OCI-M2 (cell line): ENCODE results near the gene TIMM21.
A peak's percentile ranks its signal among the peaks of the same experiment; 100 is the strongest.

Experiments used
- DNase-seq: peaks from one replicate; lab custom pipeline; 2025; ENCODE audit not compliant: unreplicated experiment; lab: John Stamatoyannopoulos, UW

Gene TIMM21, protein sequence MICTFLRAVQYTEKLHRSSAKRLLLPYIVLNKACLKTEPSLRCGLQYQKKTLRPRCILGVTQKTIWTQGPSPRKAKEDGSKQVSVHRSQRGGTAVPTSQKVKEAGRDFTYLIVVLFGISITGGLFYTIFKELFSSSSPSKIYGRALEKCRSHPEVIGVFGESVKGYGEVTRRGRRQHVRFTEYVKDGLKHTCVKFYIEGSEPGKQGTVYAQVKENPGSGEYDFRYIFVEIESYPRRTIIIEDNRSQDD

DNA sequence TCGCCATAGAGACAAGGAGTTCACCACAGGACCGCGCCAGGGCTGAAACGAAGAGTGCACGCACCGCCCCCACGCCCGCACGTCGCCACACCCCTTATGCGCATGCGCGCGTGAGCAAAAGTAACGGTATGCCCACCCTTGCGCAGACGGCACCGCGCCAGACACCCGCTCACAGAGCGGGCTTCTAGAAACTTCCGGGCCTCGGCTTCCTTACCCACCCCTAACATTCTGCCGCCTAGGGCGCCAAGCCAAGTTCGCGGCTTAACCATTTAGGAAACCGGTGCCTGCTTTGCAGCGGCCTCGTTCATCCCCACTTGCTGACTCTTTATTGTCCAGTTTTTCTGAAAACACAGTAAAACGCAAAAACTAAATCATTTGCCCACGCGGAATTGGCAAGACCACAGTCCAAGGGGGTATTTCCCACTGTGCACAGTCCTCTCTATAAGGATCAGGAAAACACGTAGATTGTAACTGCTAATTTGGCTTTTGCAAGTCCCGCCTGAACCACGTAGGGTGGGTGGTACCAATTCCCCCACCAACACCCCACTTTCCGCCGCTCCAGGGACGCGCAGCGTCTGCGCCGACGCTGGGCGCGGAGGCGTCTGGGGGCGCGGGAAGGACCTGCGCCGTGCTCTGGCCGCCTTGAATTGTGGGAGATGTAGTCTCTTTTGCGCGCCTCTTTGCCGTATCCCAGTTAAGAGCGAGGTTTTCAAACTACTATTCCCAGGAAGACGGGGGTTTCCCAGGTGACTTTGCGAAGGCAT, at the start of gene TIMM21, which contains the start of gene FBXO15:
TIMM21 (plus strand) TSS at position 745 of the 764 bp plus-strand sequence. CDS start 286 bp downstream, outside the sequence.
FBXO15 (minus strand) TSS at position 56 of the 764 bp plus-strand sequence; CDS start at position 7, 49 bp downstream.
- DNase-seq: peak; percentile 54

DNA sequence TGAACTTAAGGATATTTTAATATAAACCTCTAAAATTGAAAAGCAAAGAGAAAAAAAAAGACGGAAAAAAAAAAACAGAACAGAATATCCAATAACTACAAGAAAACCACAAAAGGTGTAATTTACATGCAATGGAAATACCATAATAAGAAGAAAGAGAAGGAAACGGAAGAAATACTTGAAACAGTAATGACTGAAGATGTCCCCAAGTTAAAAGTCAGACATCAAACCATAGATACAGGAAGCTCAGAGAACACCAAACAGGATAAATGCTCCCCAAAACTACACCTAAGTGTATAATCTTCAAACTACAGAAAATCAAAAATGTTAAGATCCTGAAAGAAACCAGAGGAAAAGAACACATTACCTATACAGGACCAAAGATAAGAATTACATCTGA, 39.9 kb upstream of the TIMM21 start:
- DNase-seq: no peak

DNA sequence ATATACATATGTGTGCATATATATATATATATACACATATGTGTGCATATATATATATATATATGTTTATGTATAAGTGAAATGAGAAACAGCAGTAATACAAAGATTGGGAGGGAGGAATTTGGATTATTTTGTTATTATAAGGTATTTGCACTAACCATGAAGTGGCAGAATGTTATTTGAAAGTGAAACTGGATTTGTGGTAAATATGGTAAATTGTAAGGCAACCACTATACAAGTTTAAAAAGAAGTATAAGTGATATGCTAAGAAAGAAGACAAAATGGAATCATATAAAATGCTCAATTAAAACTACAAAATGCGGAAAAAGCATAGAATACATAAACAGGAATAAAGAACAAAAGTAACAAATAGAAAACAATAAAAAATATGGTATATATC, 38.2 kb upstream of the TIMM21 start:
- DNase-seq: no peak

DNA sequence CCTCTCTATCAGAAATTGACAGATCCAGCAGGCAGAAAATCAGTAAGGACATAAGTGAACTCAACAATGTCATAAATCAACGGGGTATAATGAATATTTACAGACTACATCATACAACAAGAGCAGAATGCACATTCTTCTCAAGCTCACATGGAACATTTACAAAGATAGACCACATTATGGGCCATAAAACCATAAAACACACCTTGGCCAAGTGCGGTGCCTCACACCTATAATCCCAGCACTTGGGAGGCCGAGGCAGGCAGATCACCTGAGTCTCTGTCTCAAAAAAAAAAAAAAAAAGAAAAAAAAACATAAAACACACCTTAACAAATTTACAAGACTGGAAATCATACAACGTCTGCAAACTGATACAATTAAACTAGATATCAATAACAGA, 37.3 kb upstream of the TIMM21 start:
- DNase-seq: no peak

DNA sequence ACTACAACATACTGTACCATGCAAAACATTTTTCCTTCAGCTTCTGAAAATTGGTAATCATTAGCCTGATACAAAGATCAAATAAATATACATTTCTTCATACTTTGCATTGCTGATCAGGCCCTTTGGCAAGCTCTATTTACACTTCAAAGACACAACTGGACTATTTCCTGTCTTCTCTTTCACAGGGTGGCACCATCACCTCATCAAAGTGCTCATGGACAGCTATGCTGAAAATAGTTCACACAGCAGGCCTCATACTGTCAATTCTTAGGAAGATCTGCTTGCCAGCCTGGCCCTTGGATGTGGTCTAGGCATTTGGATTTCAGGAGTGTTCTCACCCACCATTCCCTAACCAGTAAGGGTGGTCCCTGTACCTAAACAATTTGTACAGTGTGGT, 34.6 kb upstream of the TIMM21 start:
- DNase-seq: no peak

DNA sequence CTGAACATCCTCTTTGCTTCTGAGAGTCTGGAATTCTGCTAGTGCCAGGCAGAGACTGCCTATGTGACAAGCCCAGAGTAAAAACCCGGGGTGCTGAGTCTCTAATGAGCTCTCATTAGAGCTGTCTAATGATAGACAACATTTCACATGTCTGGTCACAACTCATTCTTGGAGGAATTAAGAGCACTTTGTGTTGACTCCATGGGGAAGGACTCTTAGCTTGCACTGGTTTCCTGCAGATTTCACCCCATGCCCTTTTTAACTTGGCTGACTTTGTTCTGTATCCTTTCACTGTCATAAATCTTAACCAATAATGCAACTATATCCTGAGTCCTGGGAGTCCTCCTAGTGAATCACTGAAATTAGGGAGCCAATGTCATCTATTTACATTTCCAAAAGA, 34.2 kb upstream of the TIMM21 start:
- no peak for DNase-seq

DNA sequence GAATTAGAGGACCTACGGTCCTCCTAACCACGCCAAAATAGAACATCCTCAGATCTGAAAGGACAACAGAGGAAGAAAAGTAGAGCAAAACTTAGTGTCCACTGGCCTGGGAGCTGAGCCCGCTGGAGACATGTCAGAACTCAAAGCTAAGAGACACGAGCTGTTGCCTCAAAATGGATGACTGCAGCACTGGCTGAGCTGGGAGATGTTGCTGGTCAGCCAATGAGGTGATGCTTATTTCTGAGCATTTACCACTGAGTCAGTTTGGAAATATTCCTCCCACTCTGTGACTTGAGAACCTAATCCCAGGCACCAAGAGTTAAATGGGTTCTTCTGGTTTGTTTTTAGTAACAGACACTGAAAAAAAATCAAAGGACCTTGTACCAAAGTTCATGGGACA, 33.3 kb upstream of the TIMM21 start:
- no peak for DNase-seq

DNA sequence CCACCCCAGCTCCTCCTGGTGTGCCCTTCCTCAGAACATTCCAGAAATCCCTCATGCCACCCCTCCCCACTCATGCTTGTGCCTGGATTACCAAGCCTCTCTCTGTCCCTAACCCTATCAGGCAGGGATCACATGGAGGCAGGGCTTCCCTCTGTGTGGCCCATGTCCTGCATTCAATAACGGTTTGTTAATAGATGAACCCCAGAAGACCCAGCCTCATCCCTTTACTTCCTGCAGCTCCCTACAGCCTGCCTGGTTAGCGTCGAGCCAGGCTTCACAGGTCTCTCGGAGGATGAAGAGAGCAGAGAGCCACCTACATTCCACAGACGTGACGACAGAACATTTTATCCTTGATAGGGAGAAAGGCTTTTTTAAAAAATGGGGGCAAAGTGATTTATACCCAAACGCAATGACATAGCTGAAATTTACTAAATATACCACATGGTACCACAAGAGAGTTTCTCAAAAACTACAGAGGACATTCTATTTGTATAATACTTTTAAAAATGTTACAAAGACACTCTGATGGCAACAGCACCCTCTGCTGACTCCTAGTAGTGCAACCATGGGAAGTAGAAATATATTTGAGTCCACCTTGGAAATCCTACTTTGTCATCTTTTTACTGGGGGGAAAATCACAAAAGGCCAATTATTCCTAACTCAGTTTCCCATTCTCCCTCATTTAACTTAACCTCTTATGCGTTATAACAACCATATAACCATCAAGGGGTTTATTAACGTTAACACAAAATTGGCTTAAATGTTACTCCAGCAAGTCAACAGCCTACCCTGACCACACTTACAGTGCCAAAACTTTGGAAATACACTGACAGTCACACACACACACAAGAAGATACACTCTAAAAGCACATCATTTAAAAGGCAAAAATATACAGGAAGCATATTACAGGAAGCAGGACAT, 31.4 kb upstream of the TIMM21 start:
- no peak for DNase-seq

DNA sequence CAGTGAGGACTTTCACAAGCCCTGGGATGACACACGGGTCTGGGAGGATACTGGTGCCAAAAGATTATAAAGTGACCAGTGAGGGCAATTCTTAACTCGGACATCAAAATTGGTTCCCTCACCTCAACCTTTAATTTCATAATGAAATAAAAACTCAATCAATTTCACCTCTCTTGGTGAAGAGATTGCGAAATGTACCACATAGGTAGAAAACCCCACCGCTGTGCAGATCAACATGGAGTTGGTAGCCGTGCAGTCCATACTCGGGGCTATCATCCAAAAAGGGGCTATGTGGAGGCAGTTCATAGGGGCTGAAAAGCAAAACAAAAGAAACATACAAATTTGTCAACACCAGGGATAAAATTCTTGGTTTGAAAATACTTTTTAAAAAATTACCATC, 25.1 kb upstream of the TIMM21 start:
- DNase-seq: no peak

DNA sequence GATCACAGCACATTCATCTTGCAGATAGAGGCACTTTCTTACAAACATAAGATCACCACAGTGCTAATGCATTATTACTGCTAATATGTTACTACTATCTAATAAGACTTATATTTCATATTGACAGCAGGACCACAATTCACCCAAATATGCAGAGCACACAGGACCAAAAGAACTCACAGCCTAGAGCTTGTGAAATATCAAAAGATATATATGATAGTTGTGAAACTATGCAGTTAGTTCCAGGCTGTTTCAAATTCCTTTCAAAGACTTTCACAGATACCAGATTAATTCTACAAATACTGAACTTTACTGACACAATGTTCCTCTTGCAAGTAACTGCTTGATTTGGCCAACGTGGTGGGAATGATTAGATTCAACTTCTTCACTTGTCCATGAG, 23.7 kb upstream of the TIMM21 start:
- no peak for DNase-seq

DNA sequence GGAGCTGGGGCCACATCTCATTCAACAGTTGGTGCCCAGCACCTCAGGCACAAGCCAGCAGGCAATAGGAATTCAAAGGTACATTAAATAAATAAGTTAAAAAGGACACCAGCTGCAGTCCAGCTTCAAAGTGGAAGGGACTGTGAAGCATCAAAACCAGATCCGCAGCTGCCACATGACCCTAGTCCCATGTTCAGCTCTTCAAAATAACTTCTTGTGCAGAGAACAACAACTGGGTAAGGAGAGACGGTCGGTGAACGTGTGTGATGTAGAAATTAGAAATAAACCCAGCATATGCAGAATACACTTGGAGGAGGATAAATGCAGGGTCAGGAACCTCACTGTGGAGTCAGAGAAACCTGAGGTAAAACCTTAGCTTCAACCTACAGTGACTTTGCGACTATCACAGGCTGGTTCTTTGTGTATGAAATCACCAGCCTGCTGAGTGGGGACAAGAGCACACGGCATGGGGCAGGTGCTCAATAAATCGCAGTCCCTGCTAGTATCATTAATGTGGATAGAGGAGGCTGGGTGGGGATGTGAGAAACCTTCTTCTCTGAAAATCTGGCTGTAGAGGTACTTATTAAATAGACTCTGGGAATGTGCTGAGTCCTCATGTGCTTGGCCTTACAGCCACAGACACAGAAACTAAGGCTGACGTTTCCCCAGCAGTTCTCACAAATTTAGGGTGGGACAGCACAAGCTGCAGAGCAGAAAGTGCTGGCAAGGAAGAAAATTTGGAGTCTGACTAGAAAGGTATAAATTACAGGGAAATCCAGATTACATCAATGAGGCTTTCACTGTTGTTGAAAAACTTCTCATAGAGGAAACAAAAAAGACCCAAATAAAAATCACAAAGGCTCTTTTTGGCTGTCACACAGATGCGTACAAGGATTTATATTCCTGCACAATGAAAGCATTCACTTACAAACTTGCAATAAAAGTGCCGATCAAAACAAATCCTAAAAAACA, 21.4 kb upstream of the TIMM21 start:
- no peak for DNase-seq

DNA sequence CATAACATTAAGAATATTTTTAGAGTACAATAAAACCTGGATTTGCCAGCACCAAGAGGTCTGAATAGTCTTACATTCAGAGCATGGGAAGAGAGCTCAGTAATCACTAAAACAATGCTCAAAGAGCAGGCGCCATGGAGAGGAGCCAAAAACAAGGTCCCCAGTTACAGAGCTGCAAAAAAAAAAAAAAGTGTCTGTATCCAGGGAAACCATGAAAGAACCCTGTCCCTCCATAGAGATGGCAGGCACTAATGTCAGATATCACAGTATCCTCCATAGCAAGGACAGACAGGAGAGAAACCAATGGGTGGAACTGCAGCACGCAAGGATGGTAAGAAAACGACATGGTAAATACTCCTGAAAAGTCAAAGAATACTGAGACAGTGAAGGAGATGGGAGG, 20.2 kb upstream of the TIMM21 start:
- no peak for DNase-seq

DNA sequence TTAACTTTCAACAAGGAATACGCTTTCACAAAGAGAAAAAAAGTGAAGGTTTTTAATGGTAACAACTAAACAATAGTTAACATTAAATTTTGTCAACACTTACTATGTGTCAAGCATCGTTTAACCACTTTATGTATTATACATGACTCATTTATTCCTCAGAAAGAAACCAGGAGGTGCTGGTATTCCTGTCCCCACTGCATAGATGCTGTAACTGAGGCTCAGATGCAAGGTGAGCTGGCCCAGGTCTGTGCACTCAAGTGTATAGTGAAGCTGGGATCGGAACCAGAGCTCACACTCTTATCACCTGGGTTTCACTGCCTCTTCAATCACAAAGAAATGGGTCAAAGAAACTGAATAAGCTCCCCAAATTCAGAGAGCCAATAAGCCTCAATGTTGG, 17.2 kb upstream of the TIMM21 start:
- no peak for DNase-seq

DNA sequence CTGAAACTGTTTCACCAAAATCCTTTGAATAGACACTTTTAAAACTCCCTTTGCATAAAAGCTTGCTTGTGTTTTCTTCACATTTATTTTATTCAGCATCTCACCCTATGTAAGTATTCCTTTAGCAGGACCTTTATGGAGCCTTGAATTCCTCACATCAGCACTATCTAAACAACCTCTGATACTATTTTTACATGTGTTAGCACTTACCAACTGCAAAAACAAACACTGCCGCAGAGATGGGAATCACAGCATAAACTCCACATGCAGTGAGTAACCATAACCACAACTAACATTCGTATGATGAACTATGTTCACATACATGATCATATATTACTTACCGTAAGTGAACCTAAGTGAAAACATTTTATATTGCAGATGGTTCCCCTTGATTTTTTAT, 16.1 kb upstream of the TIMM21 start:
- DNase-seq: no peak

DNA sequence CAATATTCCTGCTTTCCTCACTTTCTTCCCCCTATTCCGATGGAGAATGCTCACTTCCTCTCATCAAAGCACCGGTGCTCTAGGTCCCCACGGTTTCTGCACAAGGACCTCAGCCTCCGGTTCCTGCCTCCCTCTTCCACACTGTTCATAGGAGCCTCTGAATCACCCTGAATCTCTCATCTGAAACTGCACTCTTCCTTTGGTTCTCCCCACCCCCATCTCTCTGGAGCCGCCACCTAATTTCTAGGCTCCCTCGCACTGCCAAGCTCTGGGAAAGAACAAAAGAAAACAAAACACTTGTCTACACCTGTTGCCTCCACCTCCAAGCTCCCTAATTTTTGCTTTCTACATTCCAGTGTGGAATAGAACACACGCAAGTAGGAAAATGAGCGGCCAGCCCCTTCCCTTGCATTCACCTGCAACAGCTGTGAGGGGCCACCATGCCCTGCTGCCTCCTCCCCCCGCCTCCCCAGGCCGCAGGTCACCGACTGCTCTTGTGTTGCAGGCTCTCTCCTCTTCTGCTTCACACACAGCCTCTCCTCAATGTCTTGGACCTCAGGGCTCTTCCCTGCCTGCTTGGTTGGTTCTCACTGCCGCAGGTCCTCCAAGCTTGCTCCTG, 10.3 kb upstream of the TIMM21 start:
- DNase-seq: no peak

DNA sequence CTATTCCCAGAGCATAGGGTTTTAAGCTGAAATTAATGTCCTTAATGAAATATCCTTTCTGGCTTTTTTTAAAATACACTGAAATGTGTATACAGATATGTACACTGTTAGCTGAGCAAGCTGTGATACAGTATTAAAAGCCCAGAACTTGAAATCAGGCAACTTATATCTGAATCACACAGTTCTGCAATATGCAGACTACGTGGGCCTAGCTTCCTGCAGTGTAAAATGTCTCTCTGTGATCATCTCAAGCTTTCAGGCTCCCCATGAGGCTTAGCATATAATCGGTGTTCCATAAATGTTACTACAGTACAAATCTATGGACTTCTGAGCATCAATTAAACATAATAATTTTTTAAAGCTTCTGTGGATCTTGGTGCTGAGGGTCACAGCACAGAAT, 8.9 kb upstream of the TIMM21 start:
- no peak for DNase-seq

DNA sequence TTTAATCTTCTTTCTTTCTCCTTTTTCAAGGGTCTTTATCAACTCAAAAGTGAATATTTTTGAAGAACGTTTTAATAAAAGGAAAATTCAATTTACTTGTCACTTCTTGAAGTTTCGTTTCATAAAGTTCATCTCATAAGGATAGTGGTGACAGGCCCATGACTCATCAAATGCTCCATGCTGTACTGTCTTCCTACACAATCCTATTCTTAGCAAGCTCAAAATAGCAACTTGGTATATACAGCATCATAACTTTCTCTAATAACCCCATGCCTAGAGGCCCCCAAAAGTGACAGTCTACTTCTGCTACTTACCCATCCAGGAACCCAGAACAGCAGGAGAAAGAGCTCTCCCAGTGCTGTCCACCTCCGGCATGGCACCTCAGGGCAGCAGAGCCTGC, 8.4 kb upstream of the TIMM21 start:
- no peak for DNase-seq

DNA sequence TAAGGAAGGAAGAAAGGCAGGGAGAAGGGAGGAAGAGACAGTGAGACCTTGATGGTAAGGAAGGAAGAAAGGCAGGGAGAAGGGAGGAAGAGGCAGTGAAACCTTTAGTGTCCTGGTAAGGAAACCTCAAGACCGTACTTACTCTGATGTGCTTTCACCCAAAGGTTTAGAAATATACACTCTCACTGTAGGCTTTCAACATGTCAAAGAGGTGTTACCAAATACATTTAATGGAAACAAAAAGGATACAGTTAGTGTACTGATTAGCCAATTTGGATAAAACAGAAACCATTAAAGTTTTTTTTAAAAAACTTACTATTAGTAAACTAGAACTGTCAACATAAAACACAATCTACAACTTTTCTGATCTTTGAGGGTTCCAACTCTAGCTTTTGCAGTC, 7.7 kb upstream of the TIMM21 start:
- no peak for DNase-seq

DNA sequence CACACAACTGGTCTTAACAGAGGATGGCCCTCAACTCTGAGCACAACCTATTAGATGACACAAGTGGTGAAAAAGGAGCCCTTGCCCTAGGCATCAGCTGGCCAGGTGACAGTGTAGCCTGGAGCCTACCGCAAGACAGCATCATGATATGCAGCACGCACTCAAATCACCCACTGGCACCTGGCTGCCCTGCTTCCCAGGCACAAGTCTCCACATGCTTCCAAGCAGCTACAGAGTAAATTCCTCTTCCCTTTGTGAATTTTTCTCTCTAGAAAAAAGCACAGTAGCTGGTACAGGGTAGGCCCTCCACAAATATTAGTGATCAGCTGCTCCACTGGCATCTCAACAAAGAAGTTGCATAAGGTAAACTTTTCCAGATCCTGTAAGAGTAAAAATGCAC, 6.7 kb upstream of the TIMM21 start:
- no peak for DNase-seq

DNA sequence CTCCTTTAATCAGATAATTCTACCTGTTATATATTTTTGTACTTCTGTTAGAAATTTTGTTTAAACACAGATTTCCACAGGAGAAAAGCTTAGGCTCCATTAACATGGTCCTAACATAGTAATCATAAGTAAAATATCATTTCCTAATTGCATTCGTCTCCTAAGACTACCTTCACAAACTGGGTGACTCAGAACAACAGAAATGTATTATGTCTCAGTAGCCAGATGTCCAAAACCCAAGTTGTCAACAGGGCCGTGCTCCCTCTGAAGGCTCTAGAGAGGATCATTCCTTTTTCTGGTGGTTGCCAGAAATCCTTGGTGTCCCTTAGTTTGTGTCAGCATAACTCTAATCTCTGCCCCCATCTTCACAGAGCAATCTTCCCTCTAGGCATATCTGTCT, 6.1 kb upstream of the TIMM21 start:
- no peak for DNase-seq
